Stromal cell of bone marrow (primary cell): Measurements from ENCODE around the gene C20orf144.
"Not testable (repeated sequence)": the region's sequence is repeated elsewhere in the genome, so short reads cannot be mapped to it uniquely, and the experiment has no call there.

Experiments used
- DNase-seq: peaks from one replicate; pipeline ENCODE4 v3.0.0-alpha.2; 2012; ENCODE audit warnings: low read depth

The C20orf144 gene

GRCh38 chr20:33694639-33695012 is 32.5 kb downstream of the C20orf144 start:
- DNase-seq: no peak

- DNase-seq: no peak
Measured at GRCh38 chr20:33696448-33696847, 34.3 kb downstream of the C20orf144 start.

GRCh38 chr20:33697129-33697528 is 35.0 kb downstream of the C20orf144 start:
- DNase-seq: no peak

GRCh38 chr20:33698966-33699365 is 36.8 kb downstream of the C20orf144 start:
- not testable (repeated sequence) for DNase-seq

GRCh38 chr20:33700696-33701441 is 38.7 kb downstream of the C20orf144 start:
- DNase-seq: not testable (repeated sequence)

- DNase-seq: no peak
Measured at GRCh38 chr20:33701629-33702450, 39.7 kb downstream of the C20orf144 start.

GRCh38 chr20:33702861-33703260 is 40.7 kb downstream of the C20orf144 start:
- DNase-seq: no peak

GRCh38 chr20:33703498-33704137 is 41.5 kb downstream of the C20orf144 start:
- DNase-seq: no peak

- DNase-seq: no peak
Measured at GRCh38 chr20:33704197-33704924, 42.2 kb downstream of the C20orf144 start.

- DNase-seq: no peak
Measured at GRCh38 chr20:33707668-33708067, 45.5 kb downstream of the C20orf144 start.

GRCh38 chr20:33709398-33709797 is 47.3 kb downstream of the C20orf144 start:
- DNase-seq: no peak

GRCh38 chr20:33709905-33710541 is 47.9 kb downstream of the C20orf144 start:
- DNase-seq: no peak

- no peak for DNase-seq
Measured at GRCh38 chr20:33710681-33711445, 48.7 kb downstream of the C20orf144 start.

GRCh38 chr20:33711446-33711738 is 49.3 kb downstream of the C20orf144 start:
- DNase-seq: no peak
